ENCODE measurements around the gene CCDC74B. TPM values are rescaled to one million over a fixed set of nuclear protein-coding genes. Genes with fewer than 3 reads are reported as not detected.

CCDC74B gene
- total and polyA plus RNA-seq, 2 experiments from 2014 or later, result 7.8 to 17.0 TPM

Other genes with a start within 250 kb of the CCDC74B start
- gene RAB6C, start 165.4 kb downstream of the CCDC74B start, total RNA-seq, result 0.09 TPM in 1 of 2 replicates, not detected in the other
- 0.07 TPM in 1 of 2 replicates, not detected in the other for gene RAB6C, start 165.4 kb downstream of the CCDC74B start, polyA plus RNA-seq
- gene POTEF, start 15.9 kb downstream of the CCDC74B start, total RNA-seq, result 11.0 and 39.9 TPM in 2 replicates
- 14.9 and 22.2 TPM in 2 replicates for gene POTEF, start 15.9 kb downstream of the CCDC74B start, polyA plus RNA-seq
- gene SMPD4, start 36.5 kb upstream of the CCDC74B start, total RNA-seq, result 44.6 and 51.9 TPM in 2 replicates
- 41.8 and 50.1 TPM in 2 replicates for gene SMPD4, start 36.5 kb upstream of the CCDC74B start, polyA plus RNA-seq
- 253 and 266 TPM in 2 replicates for gene MZT2B, start 37.1 kb upstream of the CCDC74B start, total RNA-seq
- 438 and 517 TPM in 2 replicates for gene MZT2B, start 37.1 kb upstream of the CCDC74B start, polyA plus RNA-seq
- gene TUBA3E, start 53.3 kb upstream of the CCDC74B start, total RNA-seq, result not detected in 2 replicates
- gene TUBA3E, start 53.3 kb upstream of the CCDC74B start, polyA plus RNA-seq, result 0.70 TPM in 1 of 2 replicates, not detected in the other
- gene IMP4, start 197.8 kb upstream of the CCDC74B start, total RNA-seq, result 91.5 and 92.4 TPM in 2 replicates
- gene IMP4, start 197.8 kb upstream of the CCDC74B start, polyA plus RNA-seq, result 65.2 and 90.1 TPM in 2 replicates
- gene PTPN18, start 210.9 kb upstream of the CCDC74B start, total RNA-seq, result 16.7 and 36.3 TPM in 2 replicates
- gene PTPN18, start 210.9 kb upstream of the CCDC74B start, polyA plus RNA-seq, result 27.6 and 39.1 TPM in 2 replicates